Vagina (tissue), 2 donors: Measurements from ENCODE around the gene H2BW2.

Source experiments
- POLR2A ChIP-seq, 2 donors: fragments of 450-650 bp; IDR thresholded peaks; one replicate each; pipeline ENCODE4 v1.6.1; 2017; ENCODE audit warnings: antibody characterized with exemption in 2 of 2, mild to moderate bottlenecking in 2 of 2, moderate library complexity in 2 of 2
- TF ChIP-seq, protein P1 (sequence below), 3 experiments: fragments of 450-650 bp in 2 of 3; fragments of 200-600 bp in 1 of 3; sonication (generic) in 1 of 3; IDR thresholded peaks; one replicate each; pipeline ENCODE4 v1.5.1; 2017 to 2019; ENCODE audit warnings: antibody characterized with exemption in 3 of 3, mild to moderate bottlenecking in 2 of 3, moderate library complexity in 2 of 3

GRCh38 chrX:104047171-104047570 is 7.4 kb downstream of the H2BW2 start:
- TF ChIP-seq, protein P1, sequence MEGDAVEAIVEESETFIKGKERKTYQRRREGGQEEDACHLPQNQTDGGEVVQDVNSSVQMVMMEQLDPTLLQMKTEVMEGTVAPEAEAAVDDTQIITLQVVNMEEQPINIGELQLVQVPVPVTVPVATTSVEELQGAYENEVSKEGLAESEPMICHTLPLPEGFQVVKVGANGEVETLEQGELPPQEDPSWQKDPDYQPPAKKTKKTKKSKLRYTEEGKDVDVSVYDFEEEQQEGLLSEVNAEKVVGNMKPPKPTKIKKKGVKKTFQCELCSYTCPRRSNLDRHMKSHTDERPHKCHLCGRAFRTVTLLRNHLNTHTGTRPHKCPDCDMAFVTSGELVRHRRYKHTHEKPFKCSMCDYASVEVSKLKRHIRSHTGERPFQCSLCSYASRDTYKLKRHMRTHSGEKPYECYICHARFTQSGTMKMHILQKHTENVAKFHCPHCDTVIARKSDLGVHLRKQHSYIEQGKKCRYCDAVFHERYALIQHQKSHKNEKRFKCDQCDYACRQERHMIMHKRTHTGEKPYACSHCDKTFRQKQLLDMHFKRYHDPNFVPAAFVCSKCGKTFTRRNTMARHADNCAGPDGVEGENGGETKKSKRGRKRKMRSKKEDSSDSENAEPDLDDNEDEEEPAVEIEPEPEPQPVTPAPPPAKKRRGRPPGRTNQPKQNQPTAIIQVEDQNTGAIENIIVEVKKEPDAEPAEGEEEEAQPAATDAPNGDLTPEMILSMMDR (IDR thresholded peaks at IDR 0.05) = no peak
- no peak for TF ChIP-seq POLR2A (IDR thresholded peaks at IDR 0.05)
